Transverse colon (tissue), 4 donors: Measurements from ENCODE around the gene ELAPOR2.

Experiments used
- CTCF ChIP-seq, 5 experiments: fragments of 200-600 bp in 3 of 5; fragments of 450-650 bp in 2 of 5; sonication (generic) in 3 of 5; IDR thresholded peaks; 1 replicate in 2 of 5; 2 replicates in 3 of 5; pipeline ENCODE4 v1.5.1; 2016 to 2017; ENCODE audit warnings: antibody characterized with exemption in 5 of 5, inconsistent platforms in 3 of 5, mild to moderate bottlenecking in 2 of 5, moderate library complexity in 1 of 5
- POLR2A ChIP-seq: fragments of 450-650 bp; IDR thresholded peaks from one replicate; pipeline ENCODE4 v1.6.1; 2016; ENCODE audit warnings: antibody characterized with exemption, mild to moderate bottlenecking, moderate library complexity
- POLR2AphosphoS5 ChIP-seq, 3 donors: sonication (generic); formaldehyde crosslinking; IDR thresholded peaks; one replicate each; pipeline ENCODE4 v1.6.1; 2016; ENCODE audit warnings: antibody characterized with exemption in 3 of 3

DNA sequence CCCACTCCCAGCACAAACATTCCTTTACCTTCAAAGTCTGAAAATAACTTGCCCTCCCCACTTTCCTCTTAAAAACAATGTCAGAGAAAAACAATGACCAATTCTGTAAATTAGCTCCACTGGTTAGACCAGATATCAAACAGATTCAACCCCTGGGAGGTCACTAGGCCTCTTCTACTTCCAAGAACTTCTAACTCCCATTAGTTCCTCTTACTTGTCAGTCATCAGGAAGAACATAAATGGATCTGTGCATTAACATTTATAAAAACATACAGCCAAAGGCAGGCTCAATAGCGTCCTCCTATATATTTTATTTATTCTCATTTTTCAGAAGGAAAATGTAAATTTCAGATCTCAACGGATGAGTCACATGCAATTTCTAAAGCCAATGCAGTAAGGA lies 2.2 kb downstream of the ELAPOR2 start:
- no peak for TF ChIP-seq CTCF (IDR thresholded peaks at IDR 0.05)
- TF ChIP-seq POLR2AphosphoS5 (IDR thresholded peaks at IDR 0.05) = no peak
- no peak for TF ChIP-seq POLR2A
